Measurements from ENCODE around the gene MYO5B.

DNA sequence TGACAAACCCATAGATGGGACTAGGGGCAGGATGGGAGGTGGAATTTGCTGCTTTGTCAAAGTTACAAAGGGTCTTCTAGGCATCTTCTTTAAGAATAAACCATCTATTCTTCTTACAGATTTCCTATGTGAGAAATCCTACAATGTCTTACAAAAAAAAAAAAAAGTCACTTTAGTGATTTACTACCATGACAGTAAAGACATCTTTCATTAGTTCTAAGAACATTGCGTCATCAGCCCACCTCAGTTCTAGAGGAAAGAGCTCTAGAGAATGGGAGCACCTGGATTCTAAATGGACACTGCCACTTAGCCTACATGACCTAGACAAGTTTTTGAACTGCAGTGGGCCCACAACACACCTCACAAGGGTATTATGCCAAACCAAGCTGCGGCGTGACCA, 172.0 kb downstream of the MYO5B start:
- no peak for TF ChIP-seq EZH2 (IDR thresholded peaks at IDR 0.05; ENCODE audit: borderline replicate concordance, low read length)
- TF ChIP-seq, protein P1, sequence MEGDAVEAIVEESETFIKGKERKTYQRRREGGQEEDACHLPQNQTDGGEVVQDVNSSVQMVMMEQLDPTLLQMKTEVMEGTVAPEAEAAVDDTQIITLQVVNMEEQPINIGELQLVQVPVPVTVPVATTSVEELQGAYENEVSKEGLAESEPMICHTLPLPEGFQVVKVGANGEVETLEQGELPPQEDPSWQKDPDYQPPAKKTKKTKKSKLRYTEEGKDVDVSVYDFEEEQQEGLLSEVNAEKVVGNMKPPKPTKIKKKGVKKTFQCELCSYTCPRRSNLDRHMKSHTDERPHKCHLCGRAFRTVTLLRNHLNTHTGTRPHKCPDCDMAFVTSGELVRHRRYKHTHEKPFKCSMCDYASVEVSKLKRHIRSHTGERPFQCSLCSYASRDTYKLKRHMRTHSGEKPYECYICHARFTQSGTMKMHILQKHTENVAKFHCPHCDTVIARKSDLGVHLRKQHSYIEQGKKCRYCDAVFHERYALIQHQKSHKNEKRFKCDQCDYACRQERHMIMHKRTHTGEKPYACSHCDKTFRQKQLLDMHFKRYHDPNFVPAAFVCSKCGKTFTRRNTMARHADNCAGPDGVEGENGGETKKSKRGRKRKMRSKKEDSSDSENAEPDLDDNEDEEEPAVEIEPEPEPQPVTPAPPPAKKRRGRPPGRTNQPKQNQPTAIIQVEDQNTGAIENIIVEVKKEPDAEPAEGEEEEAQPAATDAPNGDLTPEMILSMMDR (conservative IDR thresholded peaks at IDR 0.05 in 1 of 2, IDR thresholded peaks at IDR 0.05 in 1 of 2; ENCODE audit: extremely low read depth in 1 of 2, insufficient read depth in 1 of 2, low read depth in 1 of 2, low read length in 2 of 2): no peak

Measured in mammary epithelial cell (primary cell).